T-helper 1 cell treated with Interleukin-12 subunit alpha and Interleukin-12 subunit beta and Interleukin-4 antibody, amounts not matched to agents 30 ng/mL and 1 ng/mL, for 36 hours (primary cell): ENCODE results near the gene EEFSEC. TPM values are rescaled to one million over a fixed set of nuclear protein-coding genes. Genes with fewer than 3 reads are reported as not detected.

ENCODE experiments used
- intact Hi-C: fragments of 100-400 bp; cut with micrococcal nuclease; formaldehyde crosslinking; loops from one replicate; pipeline ENCODE4 v1.15.1; 2024
- total RNA-seq: library from RNA; stranded (reverse); gene quantifications from 2 replicates; pipeline ENCODE4 v1.2.3, GENCODE V29; 2022

The EEFSEC gene
- total RNA-seq, 1 donor from 2014 or later = 15.9 TPM

DNA sequence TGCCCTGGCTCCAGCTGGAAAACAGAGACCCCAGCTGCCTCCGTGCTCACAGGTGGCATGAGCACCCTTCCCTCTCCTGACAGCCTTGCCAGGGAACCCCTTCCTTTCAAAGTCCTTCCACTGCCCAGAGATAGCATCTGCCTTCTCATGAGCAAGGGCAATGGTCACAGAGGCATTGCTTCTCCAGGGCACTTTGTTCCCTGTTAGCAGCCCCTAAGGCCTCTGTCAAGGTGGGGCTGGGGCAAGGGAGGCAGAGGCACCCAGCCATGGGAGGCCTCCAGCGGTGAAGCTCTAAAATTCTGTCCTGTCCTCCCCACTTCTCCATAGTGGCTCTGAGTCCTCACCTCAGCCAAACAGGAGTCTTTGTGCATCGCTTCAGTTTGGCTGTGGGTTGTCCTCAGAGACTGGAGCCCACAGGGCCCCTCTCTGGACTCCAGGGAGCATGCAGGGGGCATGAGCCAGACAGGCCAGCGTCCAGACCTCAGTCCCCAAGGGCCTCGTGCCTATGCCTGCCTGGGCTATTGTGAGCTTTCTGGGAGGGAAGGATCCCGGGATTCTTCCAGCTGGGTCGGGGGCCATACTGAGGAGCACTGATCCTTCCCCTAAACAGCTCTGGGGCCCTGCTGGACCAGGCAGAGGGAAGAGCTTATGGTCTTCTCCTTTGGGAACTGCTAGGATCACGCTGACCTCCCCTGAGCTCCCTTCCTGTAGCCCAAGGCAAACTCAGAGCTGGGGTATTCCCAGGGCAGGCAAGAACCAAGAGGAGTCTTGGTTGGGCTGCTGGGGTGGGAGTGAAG is 206.8 kb downstream of the EEFSEC start:
- intact Hi-C loops = no loop called here

DNA sequence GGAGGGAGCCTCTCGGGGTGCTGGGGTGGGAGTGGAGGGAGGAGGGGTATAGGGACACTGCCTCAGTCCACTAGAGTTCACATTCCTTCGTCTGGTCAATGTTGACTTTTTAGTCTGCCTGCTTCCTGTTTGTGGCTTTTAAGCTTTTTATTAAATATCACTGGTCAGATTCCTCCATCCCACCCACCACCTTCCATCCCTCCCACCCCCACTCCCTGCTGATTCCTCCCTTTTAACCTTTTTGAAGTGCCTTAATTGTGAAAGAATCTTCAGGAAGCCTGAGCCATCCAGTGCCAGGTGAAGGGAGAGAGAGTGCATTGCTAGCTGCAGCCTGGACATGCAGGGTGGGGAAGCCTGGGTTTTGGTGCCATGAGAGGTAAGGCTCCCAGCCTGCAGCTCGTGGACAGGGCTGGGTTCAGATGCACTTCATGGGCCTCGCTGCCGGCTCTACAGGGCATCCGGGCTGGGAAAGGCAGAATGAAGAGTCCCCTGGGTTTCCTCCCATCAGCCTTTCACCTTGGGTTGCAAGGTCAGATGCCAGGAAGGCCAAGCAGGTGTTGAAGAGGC is 207.5 kb downstream of the EEFSEC start:
- intact Hi-C loops = no loop called here

DNA sequence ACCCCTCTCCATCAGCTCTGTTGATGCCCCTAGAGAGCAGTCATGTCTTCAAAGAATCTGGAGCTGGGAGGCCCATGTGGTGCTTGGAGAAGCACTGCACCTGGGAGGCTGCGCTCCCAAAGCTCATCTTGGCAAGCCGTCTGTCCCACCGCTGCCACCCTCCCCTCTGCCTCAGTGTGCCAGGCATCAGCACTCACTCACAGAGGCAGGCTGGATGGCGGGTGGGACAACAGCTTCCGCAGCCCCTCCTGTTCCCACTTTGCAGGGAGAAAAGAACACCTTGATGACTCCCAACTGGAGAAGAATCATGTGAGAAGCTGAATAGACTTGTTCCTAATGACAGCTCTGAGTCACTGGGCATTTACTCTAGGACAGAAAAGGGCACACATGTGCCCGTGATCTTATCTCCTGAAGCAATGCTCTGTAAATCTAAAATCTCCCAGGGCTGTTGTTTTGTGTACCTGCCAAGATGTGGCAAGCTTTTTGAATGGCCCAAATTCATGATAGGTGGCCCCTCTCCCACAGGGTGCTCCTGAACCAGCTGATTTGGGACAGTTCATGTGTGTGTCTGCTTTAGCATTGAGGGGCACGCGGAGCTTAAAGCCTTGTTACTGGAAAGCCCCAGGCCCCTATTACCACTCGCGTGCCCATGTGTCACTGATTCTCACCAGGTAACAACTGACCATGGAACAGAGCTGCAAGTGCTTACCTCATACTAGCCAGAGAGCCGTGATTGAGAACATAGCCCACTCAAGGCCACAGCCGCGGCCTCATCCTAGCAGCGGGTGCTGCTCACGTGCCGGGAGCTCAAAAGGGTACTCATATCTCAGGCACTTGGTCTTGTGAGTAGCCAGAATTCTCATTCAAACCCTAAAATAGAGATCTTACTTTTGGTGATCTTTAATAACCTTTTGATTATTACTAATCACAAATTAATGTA is 209.0 kb downstream of the EEFSEC start:
- intact Hi-C loops = no loop called here

DNA sequence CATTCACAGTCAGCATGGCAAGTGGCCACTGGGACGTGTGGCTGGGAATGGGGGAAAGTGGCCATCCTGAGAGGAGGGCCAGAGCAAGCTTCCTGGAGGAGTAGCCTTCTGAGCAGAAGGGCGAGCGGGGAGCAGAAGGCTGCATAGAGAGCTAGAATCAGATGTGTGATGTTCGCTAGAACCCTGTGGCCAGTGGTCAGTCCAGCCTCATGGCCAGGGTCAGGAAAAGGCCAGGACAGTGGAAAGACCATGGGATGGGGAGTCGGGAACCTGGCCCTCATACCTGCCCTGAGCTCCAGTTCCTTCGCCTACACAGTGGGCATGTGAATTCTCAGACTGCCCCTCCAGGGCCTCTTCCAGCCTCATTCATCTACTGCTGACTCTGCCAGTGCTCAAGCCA is 211.0 kb downstream of the EEFSEC start:
- intact Hi-C loops = no loop called here

DNA sequence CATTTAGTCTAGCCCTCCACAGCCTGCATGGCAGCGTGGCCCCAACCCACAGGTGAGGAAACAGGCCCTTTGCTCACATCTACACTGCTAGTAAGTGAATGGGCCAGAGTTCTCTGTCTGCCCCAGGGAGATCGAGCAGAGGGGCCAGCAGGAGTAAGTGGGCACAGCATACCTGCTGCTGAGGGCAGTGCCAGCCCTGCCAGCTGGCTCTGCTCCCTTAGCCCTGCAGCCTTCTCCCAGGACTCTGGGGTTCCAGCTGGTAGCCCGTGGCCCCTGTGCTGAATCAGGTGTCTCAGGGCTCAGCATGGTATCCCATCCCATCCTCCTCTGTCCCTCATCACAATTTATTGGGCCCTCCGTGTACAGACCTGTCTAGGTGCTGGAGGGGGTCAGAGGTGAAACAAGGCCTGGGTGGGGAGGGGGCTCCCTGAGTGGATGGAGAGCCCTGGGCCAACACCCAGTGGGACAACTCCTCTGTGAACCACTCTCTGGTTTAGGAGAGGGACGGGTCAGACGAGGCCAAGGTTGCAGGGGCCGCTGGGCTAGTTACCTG is 211.6 kb downstream of the EEFSEC start:
- intact Hi-C loops = no loop called here

DNA sequence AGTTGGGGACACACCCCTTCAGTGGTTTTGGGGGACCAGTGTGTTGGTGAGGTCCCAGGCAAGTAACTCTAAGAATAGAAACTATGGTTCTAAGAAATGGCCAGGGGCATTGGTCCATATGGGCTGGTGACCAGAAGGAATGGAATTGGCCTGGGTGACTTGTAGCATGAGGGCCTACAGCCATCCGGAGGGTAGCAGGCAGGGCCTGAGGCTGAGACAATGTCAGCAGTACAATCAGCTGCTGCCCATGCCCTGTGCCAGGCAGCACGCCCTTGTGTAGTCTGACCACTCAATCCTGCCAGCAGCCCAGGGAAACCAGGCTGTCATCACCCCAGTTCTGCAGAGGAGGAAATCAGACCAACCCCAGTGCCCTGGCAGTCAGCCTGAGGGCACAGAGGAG is 212.9 kb downstream of the EEFSEC start:
- intact Hi-C loops = no loop called here

DNA sequence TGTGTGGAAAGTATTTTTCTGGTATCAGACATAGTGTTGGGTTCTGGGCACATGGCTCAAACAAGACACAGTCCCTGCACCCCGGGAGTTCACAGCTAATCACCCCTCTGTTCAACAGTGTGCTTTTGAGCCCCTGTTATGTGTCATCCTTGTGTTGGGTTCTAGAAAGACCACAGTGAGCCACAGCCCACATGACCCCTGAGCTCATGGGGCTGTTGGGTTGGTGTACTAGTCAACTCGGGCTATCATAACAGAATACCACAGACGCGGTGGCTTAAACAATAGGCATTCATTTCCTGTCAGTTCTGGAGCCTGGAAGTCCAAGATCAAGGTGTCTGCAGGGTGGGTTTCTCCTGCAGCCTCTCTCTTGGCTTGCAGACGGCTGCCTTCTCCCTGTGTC is 213.4 kb downstream of the EEFSEC start:
- intact Hi-C loops = no loop called here

DNA sequence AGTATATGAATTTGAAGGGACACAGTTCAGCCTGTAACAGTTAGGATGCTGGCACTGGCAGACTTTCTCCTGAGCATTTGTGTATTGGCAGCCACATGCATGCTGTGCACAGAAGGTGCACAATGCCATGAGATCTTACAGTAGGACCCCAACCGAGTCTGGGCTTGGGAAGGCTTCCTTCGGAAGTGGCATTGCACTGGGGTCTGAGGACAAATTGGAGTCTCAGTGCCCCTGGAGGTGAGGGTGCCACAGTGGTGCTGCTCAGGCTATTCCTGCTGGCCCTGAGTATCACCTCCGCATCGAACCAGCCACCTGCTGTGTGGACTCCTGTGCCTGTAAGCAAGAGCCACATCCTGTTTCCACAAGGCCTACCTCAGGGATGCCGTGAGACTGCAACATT is 213.9 kb downstream of the EEFSEC start:
- intact Hi-C loops = no loop called here

DNA sequence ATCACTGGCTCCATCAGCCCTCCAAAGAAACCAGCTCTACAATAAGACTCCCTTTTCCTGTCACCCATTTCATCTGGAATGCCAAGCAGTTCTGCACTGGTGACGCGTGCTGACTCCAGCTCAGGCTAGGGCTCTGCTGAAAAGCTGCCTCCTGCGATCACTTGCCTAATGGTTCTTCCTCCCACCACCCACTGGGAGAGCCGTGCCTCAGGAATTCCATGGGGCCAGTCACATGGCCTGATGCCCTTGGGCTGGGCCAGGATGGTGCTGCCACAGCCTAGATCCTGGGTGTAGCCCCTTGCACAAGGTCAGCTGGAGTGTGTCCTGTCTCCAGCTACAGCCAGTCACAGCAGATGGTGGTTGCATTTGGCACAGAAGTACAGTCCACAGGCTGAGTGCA is 214.5 kb downstream of the EEFSEC start:
- intact Hi-C loops = no loop called here

DNA sequence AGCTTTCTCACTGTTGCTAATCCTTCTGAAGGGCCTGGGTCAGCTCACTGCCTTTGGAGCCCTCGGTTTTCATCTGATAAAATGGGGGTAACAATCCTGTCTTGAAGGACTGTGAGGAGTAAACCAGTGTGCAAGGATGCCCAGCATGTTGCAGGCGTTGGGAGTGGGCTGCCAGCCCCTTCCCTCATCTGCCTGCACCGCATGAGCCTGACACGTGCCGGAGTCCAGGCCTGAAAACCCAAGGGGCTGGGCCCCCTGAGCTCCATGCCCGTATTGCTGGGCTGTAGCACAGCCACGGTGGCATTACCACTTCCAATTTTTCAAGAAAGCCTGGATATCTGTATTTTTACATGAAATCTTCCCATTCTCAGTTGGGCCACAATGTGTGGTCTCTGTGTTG is 215.3 kb downstream of the EEFSEC start:
- intact Hi-C loops = no loop called here

DNA sequence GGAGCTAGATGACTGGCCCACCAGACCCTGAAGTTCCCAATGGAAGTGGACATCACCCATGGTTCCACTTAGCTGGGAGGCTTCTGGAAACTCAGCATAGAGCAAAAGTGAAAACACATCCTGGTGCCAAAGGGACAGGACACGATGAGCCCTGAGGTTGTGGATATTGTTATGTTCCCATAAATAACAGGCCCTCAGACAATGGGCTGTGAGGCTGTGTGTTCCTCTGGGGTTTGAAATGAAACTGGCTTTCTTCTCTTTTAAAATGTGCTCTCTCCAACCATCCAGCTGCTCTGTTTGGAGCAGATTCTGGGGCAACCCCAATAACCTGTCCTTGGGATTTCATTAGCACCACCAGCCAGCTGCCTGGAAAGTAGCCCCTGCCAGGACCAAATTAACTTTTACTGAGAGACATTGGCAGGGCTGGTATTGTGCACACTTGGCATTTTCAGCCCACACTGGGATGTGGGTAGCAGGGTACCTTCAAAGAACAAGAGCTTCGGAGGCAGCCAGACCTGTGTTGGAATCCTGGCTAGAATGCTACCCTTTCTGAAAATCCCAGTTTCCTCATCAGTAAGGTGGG is 215.9 kb downstream of the EEFSEC start:
- intact Hi-C loops = no loop called here

DNA sequence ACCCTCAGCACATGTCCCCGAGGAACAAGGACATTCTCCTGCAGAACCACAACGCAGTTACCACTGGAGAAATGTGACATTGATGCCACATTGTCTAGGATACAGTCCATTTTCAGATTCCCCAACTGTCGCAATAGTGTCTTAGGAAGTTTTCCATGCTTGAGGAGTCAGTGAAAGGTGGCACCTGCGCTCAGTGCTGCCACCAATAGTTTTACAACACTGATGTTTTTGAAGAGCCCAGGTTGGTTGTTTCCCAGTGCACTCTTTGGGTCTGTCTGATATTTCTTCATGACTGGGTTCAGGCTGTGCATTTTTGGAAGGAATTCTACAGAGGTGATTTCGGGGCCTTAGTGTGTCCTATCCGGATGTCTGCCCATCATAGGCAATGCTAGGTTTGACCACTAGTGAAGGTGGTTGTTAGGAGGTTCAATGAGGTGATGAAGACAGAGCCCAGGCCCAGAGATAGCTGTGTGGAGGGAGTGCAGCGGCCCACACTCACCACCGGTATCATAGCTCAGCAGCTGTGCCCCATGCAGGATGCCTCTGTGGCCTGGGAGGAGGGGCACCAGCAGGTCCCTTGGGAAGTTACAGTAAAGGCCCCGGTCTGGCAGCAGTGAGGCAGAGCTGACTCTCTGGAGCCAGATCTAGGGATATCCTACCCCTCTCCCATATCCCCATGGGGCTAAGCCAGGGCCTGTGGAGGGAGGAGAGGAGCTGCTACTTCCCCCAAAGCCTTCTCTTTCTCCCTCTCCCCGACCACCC is 216.8 kb downstream of the EEFSEC start:
- intact Hi-C loops = no loop called here

DNA sequence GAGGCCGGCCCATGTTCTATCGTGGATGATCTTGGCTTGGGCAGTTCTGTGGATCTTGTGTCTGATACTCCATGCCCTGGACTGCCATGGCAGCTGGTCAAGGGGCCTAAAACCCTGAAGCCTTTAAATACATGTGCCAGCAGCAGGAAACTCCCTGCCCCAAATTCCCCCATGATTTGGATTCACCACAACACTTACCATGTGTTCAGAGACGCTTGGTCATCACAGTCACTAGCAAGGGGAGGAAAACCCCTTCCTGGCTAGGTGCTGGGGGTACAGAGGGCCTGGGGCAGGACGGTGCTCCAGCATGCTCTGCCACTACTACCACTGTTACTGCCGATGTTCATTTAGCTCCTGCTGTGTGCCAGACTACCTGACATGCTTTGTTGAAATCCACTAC is 219.0 kb downstream of the EEFSEC start:
- intact Hi-C loops = no loop called here

DNA sequence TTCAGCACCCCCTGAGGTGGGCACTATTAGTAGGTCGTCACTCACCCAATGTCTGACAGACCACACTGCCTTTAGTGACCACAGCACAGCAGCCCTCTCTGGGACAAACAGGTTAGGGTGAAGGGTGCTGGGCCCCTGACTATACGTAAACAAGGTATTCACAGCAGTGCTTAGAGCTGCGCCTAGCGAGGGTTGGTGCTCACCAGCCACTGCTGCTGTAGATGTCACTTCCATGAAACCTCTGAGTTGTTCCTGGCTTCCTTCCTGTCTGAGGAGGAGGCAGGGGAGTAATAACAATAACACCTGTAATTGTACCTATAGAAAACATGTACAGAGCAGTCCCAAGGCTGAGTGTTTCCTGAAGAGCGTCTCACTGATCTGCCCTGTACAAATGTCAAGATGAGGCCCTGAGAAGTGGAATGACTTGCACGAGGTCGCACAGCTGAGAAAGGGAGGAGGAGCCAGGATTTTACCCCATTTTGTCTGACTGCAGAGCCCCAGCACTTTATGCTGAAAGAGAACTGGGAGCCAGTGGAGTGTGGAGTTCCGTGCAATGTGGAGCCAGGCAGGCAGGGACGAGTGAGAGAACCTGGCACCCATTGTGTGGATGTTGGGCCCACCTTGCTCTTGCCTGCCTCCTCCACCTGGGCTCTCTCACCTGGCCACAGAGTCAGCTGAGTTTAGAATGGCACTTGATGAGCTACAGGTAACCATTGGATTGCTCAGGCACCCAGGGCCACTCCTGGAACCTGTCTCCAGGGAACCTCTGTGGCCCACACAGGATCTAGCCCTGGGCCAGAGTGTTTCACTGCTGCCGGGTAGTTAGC is 219.6 kb downstream of the EEFSEC start:
- intact Hi-C loops = no loop called here

DNA sequence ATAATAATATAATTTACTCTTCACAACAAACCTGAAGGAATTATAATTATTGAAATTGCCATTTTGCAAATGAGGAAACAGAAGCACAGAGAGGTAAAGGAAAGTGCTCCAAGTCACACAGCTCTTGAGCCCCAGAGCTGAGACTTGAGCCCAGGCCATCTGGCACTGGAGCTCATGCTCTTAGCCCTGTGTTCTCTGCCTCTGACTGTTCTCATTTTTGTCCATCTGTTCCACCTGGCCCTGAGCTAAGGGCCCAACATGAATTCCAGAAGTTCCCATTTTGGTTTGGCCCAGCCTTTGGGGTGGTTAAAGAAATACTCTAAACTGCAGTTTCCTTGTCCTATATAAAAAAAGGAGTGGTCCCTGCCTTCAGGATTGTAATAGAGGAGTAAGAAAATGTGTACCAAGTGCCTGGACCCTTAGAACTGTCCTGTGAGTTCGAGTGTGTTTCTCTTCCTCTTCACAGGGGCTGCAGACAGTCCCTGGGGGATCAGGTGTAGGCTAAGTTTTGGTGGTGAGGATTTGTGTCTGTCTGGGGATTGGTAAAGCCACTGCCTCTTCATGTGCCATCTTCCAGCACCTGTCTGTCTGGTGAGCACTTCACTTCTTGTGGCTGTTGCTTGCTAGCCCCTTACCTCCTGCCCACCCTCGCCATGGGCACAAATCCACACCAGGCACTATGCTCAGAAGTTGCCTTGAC is 221.6 kb downstream of the EEFSEC start:
- intact Hi-C loops = no loop called here

DNA sequence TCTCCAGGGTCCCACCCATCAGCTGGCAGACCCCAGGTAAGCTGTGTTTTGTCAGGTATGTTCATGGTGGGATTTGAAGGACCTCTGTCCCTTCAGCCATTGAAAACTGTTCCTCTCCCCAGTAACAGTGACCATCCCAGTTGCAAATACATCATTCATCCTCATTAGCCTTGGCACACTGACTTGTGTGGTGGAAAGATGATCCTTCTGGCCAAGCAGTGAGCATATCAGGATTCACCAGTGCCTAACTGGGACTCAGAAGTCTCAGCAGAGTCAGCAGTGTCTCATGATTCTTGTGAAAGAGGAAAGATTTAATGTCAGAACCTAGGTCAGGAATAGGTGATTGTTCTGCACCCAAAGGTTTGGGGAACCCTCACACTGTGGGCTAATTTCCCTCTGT is 223.2 kb downstream of the EEFSEC start:
- intact Hi-C loops = no loop called here

DNA sequence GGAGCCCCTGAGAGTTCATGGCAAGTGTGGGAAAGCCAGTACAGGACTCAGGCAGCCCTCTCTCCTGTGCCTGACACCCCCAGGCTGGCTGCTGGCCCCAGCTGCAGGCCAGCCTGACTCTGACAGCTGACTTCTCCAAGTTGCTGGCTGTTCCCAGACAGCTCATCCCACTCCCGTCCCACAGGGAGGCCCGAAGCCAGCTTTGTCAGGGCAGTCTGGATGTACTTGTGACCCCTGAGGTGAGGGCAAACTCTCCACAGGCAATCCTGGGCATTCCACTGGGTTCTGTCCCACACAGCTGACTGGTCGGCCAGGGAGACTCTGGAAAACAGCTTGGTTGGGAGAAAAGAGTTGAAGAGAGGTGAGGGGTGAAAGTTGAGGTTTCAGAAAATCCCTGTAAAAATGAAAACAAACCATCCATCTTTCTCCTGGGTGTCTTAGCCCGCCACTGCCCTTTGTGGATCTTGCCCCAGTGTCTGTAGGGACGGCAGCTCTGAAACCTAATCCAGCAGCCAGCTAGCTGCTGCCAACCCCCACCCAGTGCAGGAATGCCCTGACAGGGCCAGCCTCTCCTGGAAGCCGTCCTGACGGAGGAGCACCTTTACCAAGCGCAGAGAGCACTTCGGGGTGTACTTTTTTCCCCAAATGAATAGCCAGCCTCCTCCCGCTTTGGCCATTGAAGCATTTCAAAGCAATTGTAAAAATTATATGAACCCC is 225.5 kb downstream of the EEFSEC start:
- intact Hi-C loops = no loop called here

DNA sequence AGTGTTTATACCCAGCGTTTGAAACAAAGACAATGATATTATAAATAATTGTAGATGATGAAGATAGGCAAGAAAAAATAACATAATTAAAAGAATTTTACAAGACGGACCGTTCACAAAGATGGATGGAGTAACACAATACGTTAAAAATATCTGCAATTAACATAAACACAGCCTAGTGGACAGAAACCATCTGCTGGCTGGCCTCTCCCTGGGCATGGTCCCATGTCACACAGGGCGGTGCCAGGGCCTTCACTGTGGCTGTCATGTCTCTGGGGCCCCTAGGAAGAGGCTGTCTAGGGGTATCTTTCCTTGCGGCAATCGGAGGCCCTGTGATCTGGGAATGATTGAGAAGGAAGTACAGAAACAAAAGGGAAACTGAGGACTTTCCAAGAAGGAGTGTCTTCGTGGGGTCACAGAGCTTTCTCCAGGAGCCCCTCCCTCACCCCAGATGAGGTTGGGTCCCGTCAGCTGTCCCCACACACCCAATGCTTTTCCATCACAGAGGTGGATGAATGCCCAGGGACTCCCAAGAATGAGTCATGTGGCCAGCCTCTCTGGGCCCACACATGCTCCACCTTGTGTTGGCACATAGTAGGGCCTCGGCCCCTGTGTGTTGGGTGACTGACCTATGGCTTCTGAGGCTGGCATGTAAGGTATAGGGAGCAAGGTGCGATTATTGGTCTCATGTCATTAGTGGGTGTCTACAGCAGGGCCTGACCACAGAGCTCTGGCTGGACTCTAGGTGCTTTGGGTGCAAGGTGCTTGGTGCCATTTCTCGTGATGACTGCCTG is 226.3 kb downstream of the EEFSEC start:
- intact Hi-C loops = no loop called here
